Thyroid gland (tissue), 4 donors: ENCODE measurements around the gene ADAD2.

Source experiments
- CTCF ChIP-seq, 6 experiments: fragments of 200-600 bp in 3 of 6; fragments of 450-650 bp in 3 of 6; sonication (generic) in 3 of 6; IDR thresholded peaks; one replicate each; pipeline ENCODE4 v1.5.1; 2016 to 2019; ENCODE audit warnings: antibody characterized with exemption in 6 of 6, mild to moderate bottlenecking in 2 of 6, inconsistent platforms in 1 of 6, moderate library complexity in 1 of 6
- POLR2A ChIP-seq, 2 donors: fragments of 450-650 bp; IDR thresholded peaks; one replicate each; pipeline ENCODE4 v1.6.1; 2017; ENCODE audit warnings: antibody characterized with exemption in 2 of 2, mild to moderate bottlenecking in 2 of 2, moderate library complexity in 1 of 2

- no peak for TF ChIP-seq POLR2A (IDR thresholded peaks at IDR 0.05)
- TF ChIP-seq CTCF (IDR thresholded peaks at IDR 0.05), result no peak
Observed at GRCh38 chr16:84143784-84144199, 47.2 kb upstream of the ADAD2 start.
